Mucosa of rectum (tissue), 2 donors: ENCODE data around the gene SEM1.
A peak's percentile ranks its signal among the peaks of the same experiment; 100 is the strongest.
"Not testable (repeated sequence)": the region's sequence is repeated elsewhere in the genome, so short reads cannot be mapped to it uniquely, and the experiment has no call there.

Source experiments
- H3K27ac ChIP-seq, 2 donors: one replicate each; pipeline ENCODE4 v1.7.0; 2013; ENCODE audit warnings: inconsistent platforms in 2 of 2, low read depth in 2 of 2, low read length in 2 of 2
- H3K27me3 ChIP-seq, 2 donors: one replicate each; pipeline ENCODE4 v1.7.0; 2013; ENCODE audit warnings: low read length in 2 of 2; ENCODE audit not compliant: control insufficient read depth in 2 of 2, insufficient read depth in 2 of 2
- H3K36me3 ChIP-seq, 2 donors: one replicate each; pipeline ENCODE4 v1.7.0; 2013; ENCODE audit warnings: low read length in 2 of 2; ENCODE audit not compliant: control insufficient read depth in 2 of 2, insufficient read depth in 2 of 2
- H3K4me1 ChIP-seq, 2 donors: one replicate each; pipeline ENCODE4 v1.7.0; 2013; ENCODE audit warnings: low read length in 2 of 2, mild to moderate bottlenecking in 1 of 2; ENCODE audit not compliant: control insufficient read depth in 2 of 2, insufficient read depth in 2 of 2
- H3K4me3 ChIP-seq, 2 donors: one replicate each; pipeline ENCODE4 v1.7.0; 2013; ENCODE audit warnings: low read length in 2 of 2
- H3K9ac ChIP-seq, 2 donors: one replicate each; pipeline ENCODE4 v1.7.0; 2013; ENCODE audit warnings: low read length in 2 of 2, low read depth in 1 of 2, mild to moderate bottlenecking in 1 of 2
- H3K9me3 ChIP-seq, 2 donors: one replicate each; pipeline ENCODE4 v1.7.0; 2013; ENCODE audit warnings: low read length in 2 of 2; ENCODE audit not compliant: control insufficient read depth in 2 of 2
- donor health status: healthy.
- donor health status: Normal muscosa, but diverticular disease.

The SEM1 gene

DNA sequence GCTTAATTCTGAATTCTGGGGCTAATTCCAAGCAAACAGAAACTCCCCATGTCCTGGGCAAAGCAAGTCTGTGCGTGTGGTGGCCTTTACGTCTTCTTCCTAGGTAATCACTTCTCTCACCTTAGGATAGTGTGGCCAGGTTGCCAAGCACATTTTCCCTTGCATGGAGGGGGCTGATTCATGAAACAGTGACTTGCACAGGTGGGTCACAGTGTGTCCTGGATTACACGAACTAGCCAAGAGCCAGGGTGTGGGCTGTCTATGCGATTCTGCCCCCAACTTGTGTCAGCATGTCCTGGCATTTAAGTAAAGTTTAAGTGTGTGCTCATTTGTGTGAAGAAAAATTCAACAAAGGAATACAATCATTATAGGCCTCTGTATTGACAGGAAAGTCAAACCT lies 18.5 kb upstream of the SEM1 start:
- Histone ChIP-seq H3K27me3 (no peaks in the 10 kb centered on the region), H3K4me3 (no peak overlapping the region), H3K36me3 (no peaks in the 10 kb centered on the region), H3K9me3 (no peaks in the 10 kb centered on the region), H3K9ac (no peak overlapping the region), H3K27ac (no peak overlapping the region), H3K4me1 (no peaks in the 10 kb centered on the region)

GRCh38 chr7:96727534-96728088 lies 18.0 kb upstream of the SEM1 start:
- Histone ChIP-seq H3K4me1 (no peaks in the 10 kb centered on the region), H3K36me3 (no peaks in the 10 kb centered on the region), H3K9ac (no peak overlapping the region), H3K9me3 (no peaks in the 10 kb centered on the region), H3K27ac (no peak overlapping the region), H3K4me3 (no peak overlapping the region), H3K27me3 (no peaks in the 10 kb centered on the region)

DNA sequence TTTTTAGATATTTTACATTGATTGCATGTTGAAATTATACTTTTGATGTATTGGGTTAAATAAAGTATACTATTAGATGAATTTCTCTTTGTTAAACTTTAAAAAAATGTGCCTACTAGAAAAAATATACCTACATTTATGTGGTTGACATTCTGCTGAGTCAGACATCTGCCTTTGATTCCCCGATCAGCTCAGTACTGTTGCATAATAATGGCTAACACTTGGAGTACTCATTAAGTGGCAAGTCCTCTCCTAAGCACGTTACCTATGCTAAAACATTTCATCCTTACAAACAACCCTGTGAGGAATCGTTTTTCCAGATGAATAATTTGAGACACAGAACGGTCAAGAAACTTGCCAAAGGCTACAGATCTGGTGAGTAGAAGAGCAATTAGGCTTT lies 14.0 kb upstream of the SEM1 start:
- Histone ChIP-seq H3K27me3 (peaks cover 0 to 6% of the 10 kb centered on the region in 2 donors), H3K9me3 (no peaks in the 10 kb centered on the region), H3K36me3 (no peaks in the 10 kb centered on the region), H3K9ac (no peak overlapping the region), H3K4me1 (no peaks in the 10 kb centered on the region), H3K27ac (no peak overlapping the region), H3K4me3 (no peak overlapping the region)

GRCh38 chr7:96722928-96723327 lies 13.3 kb upstream of the SEM1 start:
- not testable (repeated sequence) for H3K9me3 ChIP-seq, H3K36me3 ChIP-seq, H3K27me3 ChIP-seq, H3K4me3 ChIP-seq, H3K9ac ChIP-seq, H3K4me1 ChIP-seq, H3K27ac ChIP-seq

- Histone ChIP-seq H3K4me3 (no peak overlapping the region), H3K36me3 (no peaks in the 10 kb centered on the region), H3K9me3 (no peaks in the 10 kb centered on the region), H3K27ac (no peak overlapping the region), H3K9ac (no peak overlapping the region), H3K27me3 (peaks cover 0 to 6% of the 10 kb centered on the region in 2 donors), H3K4me1 (no peaks in the 10 kb centered on the region)
These were observed 11.2 kb upstream of the SEM1 start for GRCh38 chr7:96720843-96721242.

GRCh38 chr7:96719164-96719563 lies 9.5 kb upstream of the SEM1 start:
- H3K9ac ChIP-seq = no peak overlapping the region
- H3K4me1 ChIP-seq = no peaks in the 10 kb centered on the region
- no peak overlapping the region for H3K4me3 ChIP-seq
- peaks cover 0 to 6% of the 10 kb centered on the region in 2 donors for H3K27me3 ChIP-seq
- no peak overlapping the region for H3K27ac ChIP-seq
- H3K9me3 ChIP-seq = no peaks in the 10 kb centered on the region
- no peaks in the 10 kb centered on the region for H3K36me3 ChIP-seq

DNA sequence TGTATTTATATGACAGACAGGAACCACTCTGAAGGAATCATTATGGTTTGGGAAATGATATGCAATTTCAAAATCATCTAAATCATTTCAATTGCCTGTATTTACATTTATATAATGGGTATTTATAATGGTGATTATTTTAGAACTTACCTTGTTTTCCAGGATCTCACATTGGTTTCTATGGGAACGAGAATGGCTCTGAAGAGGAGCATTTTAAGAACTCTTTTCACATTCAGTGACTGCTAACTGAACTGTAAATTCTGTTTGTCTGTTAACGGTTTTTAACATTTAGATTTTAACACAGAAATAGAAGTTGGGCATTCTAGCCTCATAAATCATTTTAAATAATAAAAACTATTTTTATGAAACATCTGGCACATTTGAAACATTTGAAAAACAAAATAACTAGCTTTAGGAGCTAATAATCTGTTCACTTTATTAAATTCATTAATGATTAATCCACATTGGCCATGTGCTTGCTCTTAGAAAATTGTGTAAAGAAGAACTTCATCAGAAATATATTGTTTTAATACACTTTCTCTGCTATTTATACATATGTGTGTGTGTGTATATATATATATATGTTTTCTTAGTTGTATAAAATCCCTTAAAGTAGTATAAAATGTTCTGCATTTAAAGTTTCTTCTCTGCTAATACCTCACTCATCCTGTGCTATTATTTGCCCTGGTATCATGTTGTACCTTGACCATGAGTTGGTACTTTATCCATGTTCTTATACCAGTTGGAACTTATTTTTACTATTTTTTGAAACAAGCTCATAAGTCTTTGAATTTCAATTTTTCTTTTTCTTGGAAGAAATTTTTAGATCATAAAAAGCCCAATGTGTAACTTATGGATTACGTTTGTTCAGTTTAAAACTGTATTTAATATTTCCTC lies 8.7 kb upstream of the SEM1 start:
- H3K27ac ChIP-seq = no peak overlapping the region

DNA sequence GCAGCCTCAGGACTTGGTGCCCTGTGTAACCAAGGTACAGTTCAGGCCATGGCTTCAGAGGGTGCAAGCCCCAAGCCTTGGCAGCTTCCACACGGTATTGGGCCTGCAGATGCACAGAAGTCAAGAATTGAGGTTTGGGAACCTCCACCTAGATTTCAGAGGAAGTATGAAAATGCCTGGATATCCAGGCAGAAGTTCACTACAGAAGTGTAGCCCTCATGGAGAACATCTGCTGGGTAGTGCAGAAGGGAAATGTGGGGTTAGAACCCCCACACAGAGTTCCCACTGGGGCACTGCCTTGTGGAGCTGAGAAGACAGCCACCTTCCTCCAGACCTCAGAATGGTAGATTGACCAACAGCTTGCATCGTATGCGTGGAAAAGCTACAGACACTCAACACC lies 3.4 kb upstream of the SEM1 start:
- H3K9me3 ChIP-seq = peaks cover 0 to 2% of the 10 kb centered on the region in 2 donors
- peaks cover 5 to 6% of the 10 kb centered on the region in 2 donors for H3K4me1 ChIP-seq
- H3K27ac ChIP-seq = no peak overlapping the region
- no peak overlapping the region for H3K9ac ChIP-seq
- H3K36me3 ChIP-seq = no peaks in the 10 kb centered on the region
- no peak overlapping the region for H3K4me3 ChIP-seq
- H3K27me3 ChIP-seq = no peaks in the 10 kb centered on the region

More for the DNA sequence above, 8.7 kb upstream of the SEM1 start:
- no peak overlapping the region for H3K9ac ChIP-seq
- no peaks in the 10 kb centered on the region for H3K36me3 ChIP-seq
- H3K4me3 ChIP-seq = no peak overlapping the region
- no peaks in the 10 kb centered on the region for H3K4me1 ChIP-seq
- peaks cover 0 to 6% of the 10 kb centered on the region in 2 donors for H3K27me3 ChIP-seq
- no peaks in the 10 kb centered on the region for H3K9me3 ChIP-seq

GRCh38 chr7:96710544-96710943 lies 898 bp upstream of the SEM1 start:
- peaks cover 0 to 2% of the 10 kb centered on the region in 2 donors for H3K9me3 ChIP-seq
- H3K4me1 ChIP-seq = peaks cover 5 to 11% of the 10 kb centered on the region in 2 donors
- H3K27ac ChIP-seq = no peak overlapping the region
- no peaks in the 10 kb centered on the region for H3K27me3 ChIP-seq
- H3K36me3 ChIP-seq = no peaks in the 10 kb centered on the region
- no peak overlapping the region for H3K9ac ChIP-seq
- no peak overlapping the region for H3K4me3 ChIP-seq

GRCh38 chr7:96708872-96709271 lies 774 bp downstream of the SEM1 start:
- H3K27ac ChIP-seq = no peak overlapping the region
- peak overlapping the region; percentile 87 to 88 for H3K9ac ChIP-seq
- H3K36me3 ChIP-seq = peaks cover 3 to 5% of the 10 kb centered on the region in 2 donors
- peaks cover 0 to 2% of the 10 kb centered on the region in 2 donors for H3K9me3 ChIP-seq
- H3K4me3 ChIP-seq = peak overlapping the region; percentile 93 to 97
- peaks cover 5 to 11% of the 10 kb centered on the region in 2 donors for H3K4me1 ChIP-seq
- no peaks in the 10 kb centered on the region for H3K27me3 ChIP-seq
